ENCODE data around the gene PWP1.

DNA sequence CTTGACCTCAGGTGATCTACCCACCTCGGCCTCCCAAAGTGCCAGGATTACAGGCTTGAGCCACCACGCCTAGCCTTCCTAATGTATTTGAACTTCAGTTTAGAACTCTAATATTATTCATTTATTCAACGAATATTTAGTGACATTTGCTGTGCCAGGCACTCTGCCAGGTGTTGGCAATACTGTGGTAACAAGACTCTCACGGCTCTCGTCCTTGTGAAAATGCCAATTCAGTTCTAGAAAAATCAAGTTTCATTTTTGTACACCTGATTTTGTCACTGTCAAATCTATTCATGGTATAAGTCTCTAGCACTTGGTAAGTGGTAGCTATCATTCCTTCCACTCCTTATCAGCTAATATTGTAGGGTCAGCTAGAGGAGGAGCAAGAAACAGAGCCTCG lies 6.3 kb upstream of the PWP1 start:
- TF ChIP-seq POLR2AphosphoS5 (IDR thresholded peaks at IDR 0.05; ENCODE audit: low read depth, low read length) (no peak), POLR2A (IDR thresholded peaks at IDR 0.05; ENCODE audit: low read depth, low read length) (no peak), TAF1 (IDR thresholded peaks at IDR 0.05; ENCODE audit: borderline replicate concordance, low read depth, low read length) (no peak)

Data from GM12892 (cell line).